GM19455 (cell line): ENCODE results near the gene USP48.
"Not testable (repeated sequence)": the region's sequence is repeated elsewhere in the genome, so short reads cannot be mapped to it uniquely, and the experiment has no call there.

ENCODE experiments used
- ATAC-seq: cut with Tn5 transposase; IDR thresholded peaks from one replicate; pipeline ENCODE4 v1.9.1; 2021; ENCODE audit not compliant: unreplicated experiment

Gene USP48

DNA sequence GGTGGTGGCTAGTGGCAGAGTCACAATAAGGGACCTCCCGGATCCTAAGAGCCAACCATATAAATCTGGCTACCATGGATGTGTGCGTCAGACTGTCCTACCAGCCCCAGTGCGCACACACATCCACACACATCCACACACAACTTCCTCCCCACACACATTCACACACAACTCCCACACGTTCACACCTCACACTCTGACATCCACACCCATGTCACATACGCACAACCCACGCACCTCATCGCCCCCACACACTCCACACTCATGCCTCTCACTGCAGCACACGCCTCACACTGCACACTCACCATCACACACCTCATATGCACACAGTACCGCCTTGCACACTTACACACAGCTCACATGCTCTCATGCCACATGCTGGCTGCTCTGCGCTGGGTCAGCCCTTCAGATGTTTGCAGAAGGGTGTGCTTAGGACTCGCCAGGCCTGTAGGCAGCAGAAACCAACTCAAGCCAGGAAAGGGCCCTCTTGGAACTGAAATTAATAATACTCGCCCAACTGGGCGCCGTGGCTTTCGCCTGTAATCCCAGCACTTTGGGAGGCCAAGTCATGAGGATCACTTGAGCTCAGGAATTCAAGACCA, 32.1 kb upstream of the USP48 start:
- ATAC-seq: no peak

DNA sequence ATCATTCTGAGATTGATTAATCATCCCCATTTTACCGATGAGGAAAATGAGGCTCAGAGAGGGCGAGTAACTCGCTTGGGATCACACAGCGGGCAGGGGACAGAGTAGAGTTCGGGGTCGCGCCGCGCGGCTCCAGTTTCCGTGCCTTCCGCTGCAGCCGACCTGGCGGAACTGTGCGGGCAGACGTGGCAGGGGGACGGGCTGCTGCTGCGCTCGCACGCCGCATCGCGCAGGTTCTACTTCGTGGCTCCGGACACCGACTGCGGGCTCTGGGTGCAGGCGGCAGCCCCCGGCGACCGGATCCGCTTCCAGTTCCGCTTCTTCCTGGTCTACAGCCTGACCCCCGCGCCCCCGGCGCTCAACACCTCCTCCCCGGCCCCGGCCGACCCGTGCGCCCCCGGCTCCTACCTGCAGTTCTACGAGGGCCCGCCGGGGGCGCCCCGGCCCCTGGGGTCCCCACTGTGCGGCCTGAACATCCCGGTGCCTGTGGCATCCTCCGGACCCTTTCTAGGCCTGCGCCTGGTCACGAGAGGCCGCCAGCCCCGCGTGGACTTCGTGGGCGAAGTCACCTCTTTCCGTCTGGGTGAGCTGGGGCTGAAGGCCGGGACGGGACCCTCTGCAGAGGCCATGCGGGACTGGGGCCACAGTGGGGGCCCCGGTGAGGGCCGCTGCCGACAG, 31.4 kb upstream of the USP48 start:
- peak; percentile 62 for ATAC-seq

DNA sequence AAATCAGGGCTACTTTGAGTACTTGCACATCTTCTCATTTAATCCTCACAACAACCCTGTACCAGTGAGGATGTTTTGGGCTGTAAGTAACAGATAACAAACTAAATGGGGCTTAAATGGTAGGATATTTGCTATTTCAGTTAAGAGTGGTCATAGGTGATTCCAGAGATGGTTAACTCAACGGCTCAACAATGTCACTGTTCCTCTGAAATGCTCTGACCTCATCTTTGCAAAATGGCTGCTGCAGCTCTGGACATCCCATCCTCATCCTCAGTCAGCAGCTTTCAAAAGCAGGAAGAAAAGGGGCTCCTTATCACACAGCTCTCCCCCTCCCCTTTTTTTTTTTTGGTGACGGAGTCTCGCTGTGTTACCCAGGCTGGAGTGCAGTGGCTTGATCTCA, 30.6 kb upstream of the USP48 start:
- ATAC-seq: no peak

DNA sequence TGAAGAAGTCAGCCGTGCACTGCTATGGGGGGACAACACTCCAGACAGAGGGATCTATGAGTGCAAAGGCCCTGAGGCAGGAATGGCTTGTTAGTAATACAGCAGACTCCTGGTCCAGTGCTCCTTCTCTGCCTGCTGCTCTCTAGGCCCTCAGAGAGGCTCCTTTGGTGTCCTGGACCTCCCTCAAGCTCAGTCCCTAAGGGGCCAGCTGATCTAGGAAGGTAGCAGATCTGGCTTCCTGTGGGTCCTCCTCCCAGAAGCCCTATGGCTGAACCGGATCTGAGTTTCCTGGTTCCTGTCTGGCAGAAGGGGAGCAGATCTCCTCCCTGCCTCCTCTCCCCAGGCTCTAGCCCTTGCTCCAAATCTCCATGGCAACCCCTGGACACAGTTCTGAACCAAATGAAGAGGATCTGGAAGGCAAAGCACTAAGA, 28.9 kb upstream of the USP48 start, which contains the start of gene LDLRAD2:
Gene LDLRAD2, plus strand, starts transcription at position 391 of the 431 bp plus-strand sequence. CDS start 187 bp downstream, outside the sequence.
- no peak for ATAC-seq

DNA sequence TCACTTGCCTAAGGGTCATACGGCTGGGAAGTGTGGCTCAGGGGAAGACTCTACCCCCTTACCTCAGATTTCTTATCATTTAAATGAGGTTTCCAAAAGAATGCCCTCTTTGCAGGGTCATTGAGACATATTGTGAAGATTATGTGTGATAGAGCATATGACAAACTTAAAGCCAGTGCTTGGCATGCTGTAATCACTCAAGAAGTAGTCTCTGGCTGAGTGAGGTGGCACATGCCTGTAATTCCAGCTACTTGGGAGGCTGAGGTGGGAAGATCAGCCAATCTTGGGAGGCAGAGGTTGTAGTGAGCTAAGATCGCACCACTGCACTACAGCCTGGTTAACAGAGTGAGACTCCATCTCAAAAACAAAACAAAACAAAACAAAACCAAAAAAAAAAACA, 21.6 kb upstream of the USP48 start:
- no peak for ATAC-seq

DNA sequence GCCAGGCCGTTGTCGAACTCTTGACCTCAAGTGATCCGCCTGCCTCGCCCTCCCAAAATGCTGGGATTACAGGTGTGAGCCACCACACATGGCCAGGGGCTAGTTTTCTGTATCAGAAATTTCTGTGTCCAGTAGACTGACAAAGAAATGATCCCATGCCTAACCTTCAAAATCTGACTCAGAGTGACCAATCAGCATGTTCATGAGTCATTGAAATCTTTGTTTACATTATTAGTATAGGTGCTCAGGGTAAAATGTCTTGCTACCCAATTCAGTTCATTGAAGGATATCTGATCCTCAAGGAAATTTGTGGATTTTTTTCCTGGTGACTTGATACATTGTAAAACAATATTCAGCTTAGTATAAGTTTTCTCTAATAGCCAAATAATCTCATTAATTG, 18.2 kb upstream of the USP48 start:
- ATAC-seq: no peak

DNA sequence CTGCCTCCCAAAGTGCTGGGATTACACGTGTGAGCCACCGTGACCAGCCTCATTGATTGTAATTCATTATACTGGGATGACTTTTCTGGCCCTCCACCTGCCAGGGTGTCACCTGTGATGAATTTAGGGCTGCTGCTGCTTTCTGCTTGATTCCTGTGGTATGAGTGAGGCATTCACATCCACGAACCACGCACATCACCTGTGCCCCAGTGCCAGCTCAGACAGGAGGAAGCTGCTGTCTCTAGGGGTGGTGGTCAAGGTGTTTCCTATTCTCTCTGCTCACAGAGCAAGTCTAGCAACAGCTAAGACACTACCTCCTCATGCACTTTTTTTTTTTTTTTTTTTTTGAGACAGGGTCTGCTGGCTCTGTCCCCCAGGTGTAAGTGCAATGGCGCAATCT, 16.8 kb upstream of the USP48 start:
- ATAC-seq: no peak

DNA sequence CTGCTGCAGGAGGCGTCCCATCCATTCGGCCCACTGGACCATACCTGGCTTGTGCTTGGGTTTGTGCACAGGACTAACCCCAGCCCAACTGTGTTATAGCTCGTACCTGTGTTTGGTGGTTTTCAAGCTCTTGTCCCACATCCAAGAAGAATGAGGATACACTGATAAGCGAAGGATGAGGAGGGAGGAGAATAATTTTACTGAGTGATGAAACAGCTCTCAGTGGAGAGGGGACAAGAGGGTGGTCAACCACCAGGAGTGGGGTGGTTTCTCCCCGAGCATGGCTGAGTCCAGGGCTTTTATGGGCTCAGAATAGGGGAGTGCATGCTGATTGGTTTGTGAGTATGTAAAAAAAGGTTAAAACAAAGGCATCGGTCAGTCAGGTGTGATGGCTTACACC, 12.1 kb upstream of the USP48 start:
- ATAC-seq: no peak

DNA sequence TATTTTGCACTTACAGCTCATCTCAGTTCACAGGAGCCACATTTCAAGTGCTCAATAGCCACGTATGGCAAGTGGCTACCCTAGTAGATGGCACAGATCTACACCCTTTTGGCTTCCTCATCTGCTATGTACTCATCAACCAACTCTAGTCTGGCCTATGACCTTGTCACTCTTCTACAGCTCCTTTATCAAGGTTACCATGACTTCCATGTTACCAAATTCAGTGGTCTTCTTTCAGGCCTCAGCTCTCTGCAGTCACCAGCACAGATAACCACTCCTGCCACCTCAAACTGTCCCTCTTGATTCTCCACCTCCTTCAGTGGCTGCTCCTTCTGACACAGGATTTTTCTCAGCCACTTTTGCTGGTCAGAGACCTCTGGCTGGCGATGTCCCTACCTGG, 11.7 kb upstream of the USP48 start:
- no peak for ATAC-seq

DNA sequence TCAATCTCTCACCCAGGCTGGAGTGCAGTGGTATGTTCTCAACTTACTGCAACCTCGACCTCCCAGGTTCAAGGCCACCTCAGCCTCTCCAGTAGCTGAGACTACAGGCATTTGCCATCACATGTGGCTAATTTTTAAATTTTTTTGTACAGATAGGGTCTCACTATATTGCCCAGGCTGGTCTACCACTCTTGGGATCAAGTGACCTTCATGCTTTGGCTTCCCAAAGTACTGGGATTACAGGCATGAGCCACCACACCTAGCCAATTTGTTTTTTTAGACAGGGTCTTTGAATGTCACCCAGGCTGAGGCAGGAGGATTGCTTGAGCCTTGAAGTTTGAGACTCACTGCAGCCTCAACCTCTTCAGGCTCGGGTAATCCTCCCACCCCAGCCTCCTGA, 10.2 kb upstream of the USP48 start:
- ATAC-seq: no peak

DNA sequence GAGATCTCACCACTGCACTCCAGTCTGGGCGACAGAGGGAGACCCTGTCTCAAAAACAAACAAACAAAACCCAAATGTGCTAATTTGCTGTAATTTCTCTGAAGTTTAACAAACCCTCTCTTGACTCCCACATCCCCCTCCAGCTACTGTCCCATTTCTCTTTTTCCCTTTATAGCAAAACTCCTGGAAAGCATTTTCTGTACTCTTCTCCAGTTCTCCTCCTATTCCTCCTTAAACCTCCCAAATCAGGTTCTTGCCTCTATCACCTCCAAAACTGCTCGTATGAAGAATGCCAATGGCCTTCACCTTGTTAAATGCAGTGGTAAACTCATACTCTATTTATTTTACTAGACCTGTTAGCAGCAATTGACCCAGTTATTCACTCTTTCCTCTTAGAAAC, 3.7 kb upstream of the USP48 start:
- ATAC-seq: no peak

DNA sequence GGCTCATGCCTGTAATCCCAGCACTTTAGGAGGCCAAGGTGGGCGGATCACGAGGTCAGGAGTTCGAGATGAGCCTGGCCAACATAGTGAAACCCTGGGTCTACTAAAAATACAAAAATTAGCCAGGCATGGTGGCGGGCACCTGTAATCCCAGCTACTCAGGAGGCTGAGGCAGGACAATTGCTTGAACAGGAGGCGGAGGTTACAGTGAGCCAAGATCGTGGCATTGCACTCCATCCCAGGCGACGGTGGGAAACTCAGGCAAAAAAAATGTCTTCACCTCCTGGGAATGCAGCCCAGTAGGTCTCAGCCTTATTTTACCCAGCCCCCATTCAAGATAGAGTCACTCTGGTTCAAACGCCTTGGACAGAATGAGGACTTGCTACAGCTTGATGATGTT, 2.8 kb upstream of the USP48 start:
- not testable (repeated sequence) for ATAC-seq

DNA sequence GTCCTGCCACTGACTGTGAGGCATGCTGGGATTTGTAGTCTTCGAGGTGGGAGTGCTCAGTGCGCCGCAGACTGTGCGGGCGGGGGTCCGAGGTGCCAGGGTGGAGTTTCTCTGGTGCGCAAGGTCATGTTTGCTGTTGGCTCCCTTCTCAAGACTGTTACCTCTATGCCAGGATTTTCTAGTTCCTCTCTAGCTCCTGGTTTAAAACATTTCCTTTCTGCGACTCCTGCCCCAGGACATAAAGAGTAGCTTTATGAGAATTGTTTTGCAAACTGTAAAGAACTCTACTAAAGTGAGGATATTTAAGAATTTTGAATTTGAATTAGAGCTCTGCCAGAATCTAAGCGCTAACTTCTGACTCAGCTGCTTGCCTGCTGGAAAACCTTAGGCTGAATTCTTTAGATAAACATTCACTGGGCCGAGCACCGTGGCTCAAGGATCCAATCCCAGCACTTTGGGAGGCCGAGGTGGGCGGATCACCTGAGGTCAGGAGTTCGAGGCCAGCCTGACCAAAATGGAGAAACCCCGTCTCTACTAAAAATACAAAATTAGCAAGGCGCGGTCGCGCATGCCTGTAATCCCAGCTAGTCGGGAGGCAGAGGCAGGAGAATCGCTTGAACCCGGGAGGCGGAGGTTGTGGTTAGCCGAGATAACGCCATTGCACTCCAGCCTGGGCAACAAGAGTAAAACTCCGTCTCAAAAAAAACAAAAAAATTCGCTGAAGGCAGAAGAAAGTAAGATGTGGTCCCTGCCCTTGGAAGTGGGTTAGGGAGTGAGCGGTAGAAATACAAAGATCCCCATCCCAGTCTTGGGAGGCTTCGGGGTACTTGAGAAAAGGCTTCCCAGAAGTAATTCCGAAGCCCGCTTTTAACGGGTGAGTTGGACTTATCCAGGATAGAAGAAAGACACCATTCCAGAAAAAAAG, 992 bp upstream of the USP48 start:
- ATAC-seq: no peak

DNA sequence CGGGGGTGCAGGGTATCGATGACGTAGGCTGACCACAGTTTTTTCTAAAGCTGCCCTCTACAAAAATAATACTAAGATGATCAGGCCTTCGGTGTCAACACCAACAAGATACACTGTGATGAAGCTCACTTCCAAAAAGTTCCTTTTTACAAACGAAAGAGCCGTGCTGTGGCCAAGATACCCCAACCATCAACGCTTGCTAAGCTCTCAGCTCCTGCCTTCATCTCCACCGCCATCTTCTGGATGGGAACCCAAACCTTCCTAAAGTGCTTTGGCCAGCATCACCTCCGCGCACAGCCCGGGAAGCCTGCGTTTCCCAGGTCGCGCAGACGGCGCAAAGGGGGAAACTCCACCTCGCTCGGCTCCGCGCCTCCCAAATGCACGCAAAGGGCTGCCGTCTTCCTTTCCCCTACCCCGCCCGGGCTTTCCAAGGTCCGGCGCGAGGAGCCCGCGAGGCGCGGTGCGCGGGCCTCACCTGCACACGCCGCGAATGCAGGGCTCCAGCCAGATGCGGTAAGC, 541 bp downstream of the USP48 start:
- ATAC-seq: no peak

DNA sequence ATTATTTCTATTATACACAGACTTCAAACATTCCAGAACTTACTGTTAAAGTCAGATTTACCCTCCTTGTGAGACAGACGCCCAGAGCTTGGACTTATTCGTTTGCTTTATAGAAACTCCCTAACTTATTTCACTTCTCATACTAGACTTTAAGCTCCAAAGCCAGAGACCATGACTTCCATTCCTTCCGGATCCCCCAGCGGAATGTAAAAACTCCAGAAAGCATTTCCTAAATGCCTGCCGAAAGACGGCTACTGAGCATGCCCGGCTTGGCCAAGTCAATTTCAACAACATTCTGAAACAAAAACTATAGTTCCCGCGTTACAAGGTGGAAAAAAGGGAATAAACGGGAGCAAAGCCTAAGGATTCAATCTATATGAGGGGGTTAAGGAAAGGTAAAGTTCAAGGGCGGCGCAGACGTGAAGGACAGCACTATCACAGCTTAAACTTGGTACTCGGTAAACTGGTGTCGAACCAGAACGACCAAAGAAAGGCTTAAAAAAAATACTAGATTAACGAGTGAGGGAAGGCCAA, 1.1 kb downstream of the USP48 start:
- peak; percentile 11 for ATAC-seq

DNA sequence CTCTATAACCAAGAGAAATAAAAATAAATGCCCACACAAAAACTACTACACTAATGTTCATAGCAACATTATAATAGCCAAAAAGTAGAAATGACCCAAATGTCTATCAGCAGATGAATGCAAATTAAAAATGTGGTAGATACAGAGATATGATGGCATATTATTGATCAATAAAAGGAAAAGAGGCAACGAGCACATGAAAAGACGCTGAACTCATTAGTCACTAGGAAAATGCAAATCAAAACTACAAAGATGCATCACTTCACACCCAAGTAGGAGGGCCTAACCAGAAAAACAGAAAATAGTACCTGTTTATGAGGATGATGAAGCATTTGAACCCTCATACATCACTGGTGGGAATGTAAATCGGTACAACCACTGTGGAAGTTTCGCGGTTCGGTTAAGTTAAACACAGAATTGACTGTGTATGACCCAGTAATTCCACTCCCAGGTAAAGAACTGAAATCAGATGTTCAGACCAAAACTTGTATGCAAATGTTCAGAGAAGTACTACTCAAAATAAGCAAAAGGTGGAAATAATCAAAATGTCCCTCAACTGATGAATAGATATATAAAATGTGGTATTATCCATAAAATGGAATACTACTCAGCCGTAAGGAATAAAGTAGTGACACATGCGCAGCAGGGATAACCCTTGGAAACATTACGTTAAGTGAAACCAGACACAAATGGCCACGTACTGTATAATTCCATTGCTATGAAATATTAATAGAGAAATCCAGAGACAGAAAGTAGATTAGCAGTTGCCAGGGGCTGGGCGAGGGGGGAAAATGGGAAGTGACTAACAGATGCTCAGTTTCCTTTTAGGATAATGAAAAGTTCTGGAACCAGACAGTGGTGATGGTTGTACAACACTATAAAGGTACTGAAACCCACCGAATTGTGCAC, 3.1 kb downstream of the USP48 start:
- peak; percentile 30 for ATAC-seq

DNA sequence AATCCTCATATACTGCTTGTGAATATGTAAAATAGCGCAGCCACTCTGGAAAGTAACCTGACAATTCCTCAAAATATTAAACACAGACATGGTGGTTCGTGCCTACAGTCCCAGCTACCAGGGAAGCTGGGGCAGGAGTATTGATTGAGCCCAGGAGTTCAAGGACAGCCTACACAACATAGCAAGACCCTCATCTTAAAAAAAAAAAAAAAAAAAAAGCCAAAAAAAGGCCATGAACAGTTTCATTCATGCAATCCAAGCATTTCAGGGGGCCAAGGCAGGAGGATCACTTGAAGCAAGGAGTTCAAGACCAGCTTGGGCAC, 4.6 kb downstream of the USP48 start:
- no peak for ATAC-seq

DNA sequence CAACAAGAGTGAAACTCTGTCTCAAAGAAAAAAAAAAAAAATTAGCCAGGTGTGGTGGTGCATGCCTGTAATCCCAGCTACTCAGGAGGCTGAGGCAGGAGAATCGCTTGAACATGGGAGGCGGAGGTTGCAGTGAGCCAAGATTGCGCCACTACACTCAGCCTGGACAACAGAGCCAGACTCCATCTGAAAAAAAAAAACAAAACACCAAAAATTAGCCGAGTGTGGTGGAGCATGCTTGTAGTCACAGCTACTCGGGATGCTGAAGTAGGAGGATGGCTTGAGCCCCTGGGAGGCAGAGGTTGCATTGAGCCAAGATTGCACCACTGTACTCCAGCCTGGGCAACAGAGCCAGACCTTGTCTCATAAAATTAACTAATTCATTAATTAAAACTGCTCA, 6.0 kb downstream of the USP48 start:
- ATAC-seq: not testable (repeated sequence)

DNA sequence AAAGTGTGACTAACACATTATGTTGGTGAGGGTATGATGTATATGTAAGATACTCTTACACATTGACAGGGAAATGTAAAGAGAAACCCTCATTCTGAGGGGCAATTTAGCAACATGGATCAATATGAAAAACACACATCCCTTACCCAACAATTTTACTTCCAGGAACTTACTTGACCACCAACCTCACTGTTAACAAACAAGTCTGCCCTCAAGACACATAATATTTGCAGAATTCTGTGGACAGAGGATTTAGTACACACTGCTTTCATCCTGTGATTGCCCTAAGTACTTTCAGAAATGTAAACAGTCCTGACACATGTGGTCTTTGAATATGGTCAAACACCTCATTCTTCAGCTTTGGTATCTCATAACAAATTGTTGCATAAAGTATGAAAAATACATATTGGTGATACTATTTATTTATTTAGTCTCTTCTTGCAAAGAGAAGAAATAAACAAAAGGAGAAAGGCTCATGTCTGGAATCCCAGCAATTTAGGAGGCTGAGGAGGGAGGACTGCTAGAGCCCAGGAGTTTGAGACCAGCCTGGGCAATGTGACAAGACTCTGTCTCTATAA, 6.9 kb downstream of the USP48 start:
- no peak for ATAC-seq

DNA sequence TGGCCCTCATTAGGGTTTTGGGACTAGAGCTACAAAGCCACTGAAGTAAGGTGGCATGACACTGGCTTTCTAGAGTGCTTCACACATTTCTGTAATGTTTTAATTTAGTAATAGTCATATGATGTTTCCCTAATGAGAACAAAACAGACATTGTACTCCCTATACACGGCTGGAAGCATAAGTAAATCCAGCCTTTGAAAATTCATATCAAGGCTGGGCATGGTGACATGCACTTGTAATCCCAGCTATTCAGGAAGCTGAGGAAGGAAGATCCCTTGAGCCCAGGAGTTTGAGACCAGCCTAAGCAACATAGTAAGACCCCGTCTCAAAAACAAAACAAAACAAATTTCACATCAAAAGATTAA, 7.4 kb downstream of the USP48 start:
- no peak for ATAC-seq
